Gastroesophageal sphincter (tissue), 3 donors: Measurements from ENCODE around the gene SH3RF3.

Experiments
- CTCF ChIP-seq, 4 experiments: fragments of 200-600 bp in 2 of 4; fragments of 450-650 bp in 2 of 4; sonication (generic) in 1 of 4; IDR thresholded peaks; one replicate each; pipeline ENCODE4 v1.5.1; 2017 to 2019; ENCODE audit warnings: antibody characterized with exemption in 4 of 4, mild to moderate bottlenecking in 2 of 4, moderate library complexity in 2 of 4
- EP300 ChIP-seq: sonication (generic); formaldehyde crosslinking; IDR thresholded peaks from one replicate; pipeline ENCODE4 v1.6.1; 2017; ENCODE audit warnings: antibody characterized with exemption, mild to moderate bottlenecking
- POLR2A ChIP-seq, 2 donors: fragments of 450-650 bp; IDR thresholded peaks; one replicate each; pipeline ENCODE4 v1.6.1; 2017; ENCODE audit warnings: antibody characterized with exemption in 2 of 2, mild to moderate bottlenecking in 2 of 2, moderate library complexity in 1 of 2

GRCh38 chr2:109527079-109527478, 398.1 kb downstream of the SH3RF3 start:
- TF ChIP-seq CTCF (IDR thresholded peaks at IDR 0.05) (no peak), POLR2A (IDR thresholded peaks at IDR 0.05) (no peak), EP300 (no peak)
